GM23338 (cell line): ENCODE results near the gene C4orf51. TPM values are rescaled to one million over a fixed set of nuclear protein-coding genes. Genes with fewer than 3 reads are reported as not detected.

Experiments
- ATAC-seq: fragments of 200-7000 bp; cut with Tn5 transposase; 3 replicates; pipeline ENCODE4 v1.9.1; 2020
- DNase-seq: peaks from one replicate; pipeline ENCODE4 v3.0.0-alpha.2; 2015; ENCODE audit warnings: low spot score
- H2AFZ ChIP-seq: fragments of 200-600 bp; sonication (generic); 2 replicates; pipeline ENCODE4 v1.8.0; 2016; ENCODE audit warnings: antibody characterized with exemption, mild to moderate bottlenecking, moderate library complexity
- H3F3A ChIP-seq: fragments of 200-600 bp; sonication (generic); replicated peaks from 2 replicates; pipeline ENCODE4 v1.8.0; 2017; ENCODE audit warnings: antibody characterized with exemption, mixed run types, low read depth
- H3K27ac ChIP-seq: fragments of 200-600 bp; sonication (generic); 2 replicates; pipeline ENCODE4 v1.6.1; 2016; ENCODE audit warnings: low read depth
- H3K27me3 ChIP-seq: fragments of 200-600 bp; sonication (generic); 2 replicates; pipeline ENCODE4 v1.8.0; 2016; ENCODE audit warnings: mild to moderate bottlenecking, mixed run types, moderate library complexity; ENCODE audit not compliant: insufficient read depth
- H3K36me3 ChIP-seq: fragments of 200-600 bp; sonication (generic); 2 replicates; pipeline ENCODE4 v1.8.0; 2016; ENCODE audit warnings: mild to moderate bottlenecking; ENCODE audit not compliant: insufficient read depth
- H3K4me1 ChIP-seq: fragments of 200-600 bp; sonication (generic); 2 replicates; pipeline ENCODE4 v1.8.0; 2016; ENCODE audit warnings: mild to moderate bottlenecking, moderate library complexity; ENCODE audit not compliant: insufficient read depth
- H3K4me2 ChIP-seq: fragments of 200-600 bp; sonication (generic); 2 replicates; pipeline ENCODE4 v1.7.1; 2017; ENCODE audit warnings: mixed run types
- H3K4me3 ChIP-seq: fragments of 200-600 bp; sonication (generic); 2 replicates; pipeline ENCODE4 v1.6.1; 2016; ENCODE audit warnings: mixed run types
- H3K79me2 ChIP-seq: fragments of 200-600 bp; sonication (generic); replicated peaks from 2 replicates; pipeline ENCODE4 v1.8.0; 2017; ENCODE audit warnings: mild to moderate bottlenecking; ENCODE audit not compliant: insufficient read depth
- H3K9me2 ChIP-seq: fragments of 200-600 bp; sonication (generic); 2 replicates; pipeline ENCODE4 v1.8.0; 2017; ENCODE audit not compliant: insufficient read depth
- H4K20me1 ChIP-seq: fragments of 200-600 bp; sonication (generic); replicated peaks from 2 replicates; pipeline ENCODE4 v1.8.0; 2017; ENCODE audit warnings: mild to moderate bottlenecking; ENCODE audit not compliant: insufficient read depth
- H3K27ac Mint-ChIP-seq: 2 replicates; pipeline ENCODE4 v1.8.0; 2020; ENCODE audit warnings: inconsistent platforms, mild to moderate bottlenecking, moderate library complexity, mixed read lengths
- H3K27me3 Mint-ChIP-seq: 3 replicates; pipeline ENCODE4 v1.8.0; 2022; ENCODE audit warnings: low read depth, mild to moderate bottlenecking, moderate library complexity, mixed read lengths, inconsistent platforms; ENCODE audit not compliant: insufficient read depth, poor library complexity
- H3K36me3 Mint-ChIP-seq: 3 replicates; pipeline ENCODE4 v1.8.0; 2021; ENCODE audit warnings: low read depth, mild to moderate bottlenecking, inconsistent platforms, moderate library complexity, mixed read lengths
- H3K4me1 Mint-ChIP-seq: 3 replicates; pipeline ENCODE4 v1.8.0; 2020; ENCODE audit warnings: mild to moderate bottlenecking, inconsistent platforms, mixed read lengths
- H3K4me3 Mint-ChIP-seq: 3 replicates; pipeline ENCODE4 v1.8.0; 2021; ENCODE audit warnings: moderate library complexity, mild to moderate bottlenecking, inconsistent platforms, mixed read lengths
- H3K9me3 Mint-ChIP-seq: 3 replicates; pipeline ENCODE4 v1.8.0; 2020; ENCODE audit warnings: moderate library complexity, mild to moderate bottlenecking, inconsistent platforms, mixed read lengths
- CREB1 ChIP-seq: fragments of 250-450 bp; sonication (Bioruptor Pico); IDR thresholded peaks from 2 replicates; pipeline ENCODE4 v1.5.0; 2020; ENCODE audit warnings: low read depth, mild to moderate bottlenecking, moderate library complexity
- ETS1 ChIP-seq: IDR thresholded peaks from 2 replicates; pipeline ENCODE4 v1.6.1; 2016; ENCODE audit warnings: antibody characterized with exemption
- EZH2phosphoT487 ChIP-seq: fragments of 200-600 bp; sonication (generic); IDR thresholded peaks from one replicate; pipeline ENCODE4 v1.8.1; 2018; ENCODE audit warnings: antibody characterized with exemption; ENCODE audit not compliant: unreplicated experiment
- JUNB ChIP-seq: IDR thresholded peaks from one replicate; pipeline ENCODE4 v1.6.1; 2016; ENCODE audit warnings: antibody characterized with exemption; ENCODE audit not compliant: unreplicated experiment
- REST ChIP-seq: IDR thresholded peaks from one replicate; pipeline ENCODE4 v1.6.1; 2018; ENCODE audit warnings: antibody characterized with exemption; ENCODE audit not compliant: unreplicated experiment
- ZNF114 ChIP-seq: fragments of 250-450 bp; sonication (Bioruptor Pico); IDR thresholded peaks from 2 replicates; pipeline ENCODE4 v1.5.0; 2020; ENCODE audit warnings: mild to moderate bottlenecking, moderate library complexity
- polyA plus RNA-seq: library from polyadenylated mRNA; unstranded; fragments of >200 nt; fragmentation: Nextera tagmentation; extraction: Ambion mirVana; gene quantifications from 2 replicates; pipeline ENCODE4 v1.2.1, GENCODE V29; 2016
- total RNA-seq: library from RNA; depleted of rRNA; stranded (reverse); fragments of >200 nt; shearing (Covaris generic); gene quantifications from 2 replicates; pipeline ENCODE4 v1.2.3, GENCODE V29; 2014
- TF ChIP-seq, protein P1 (sequence below), 2 experiments: fragments of 200-600 bp in 1 of 2; sonication (generic) in 1 of 2; conservative IDR thresholded peaks; 2 replicates each; pipeline versions ENCODE4 v1.5.1 to v1.6.1; 2016 to 2017; ENCODE audit warnings: antibody characterized with exemption in 2 of 2, low read depth in 2 of 2, mild to moderate bottlenecking in 2 of 2, moderate library complexity in 1 of 2

The C4orf51 gene
- total and polyA plus RNA-seq, 2 experiments from 2014 or later = not detected

- TF ChIP-seq ETS1 (no peak), EZH2phosphoT487 (no peak), REST (no peak)
Measured at GRCh38 chr4:145643295-145643694, 36.7 kb upstream of the C4orf51 start (continued).

DNA sequence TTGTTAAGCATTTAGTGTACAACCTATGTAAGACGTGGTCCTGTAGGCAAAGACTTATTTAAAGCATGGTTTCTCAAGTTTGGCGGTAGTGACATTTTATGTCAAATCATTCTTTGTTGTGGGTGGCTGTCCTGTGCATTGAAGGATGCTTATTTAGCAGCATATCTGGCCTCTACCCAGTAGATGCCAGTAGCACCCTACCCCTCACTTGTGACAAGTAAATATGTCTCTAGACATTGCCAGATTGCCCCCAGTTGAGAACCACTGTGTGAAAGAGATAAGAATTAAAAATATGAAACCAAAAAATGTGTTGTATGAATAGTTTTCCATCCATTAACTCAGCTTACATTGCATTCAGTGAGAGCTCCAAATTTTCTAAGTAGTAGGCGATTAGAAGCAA, 35.2 kb upstream of the C4orf51 start:
- Mint-ChIP-seq H3K36me3 (no peaks in the 10 kb centered on the region), H3K27ac (no peak overlapping the region), H3K4me3 (no peak overlapping the region), H3K27me3 (peaks cover 2% of the 10 kb centered on the region), H3K9me3 (no peaks in the 10 kb centered on the region), H3K4me1 (peaks cover 9% of the 10 kb centered on the region; the same call in 2 of the 3 replicates)
- DNase-seq = no peak
- H3K79me2 ChIP-seq = no peaks in the 10 kb centered on the region
- no peak for TF ChIP-seq ETS1
- TF ChIP-seq ZNF114 (CRISPR knock-in tag) = no peak
- TF ChIP-seq JUNB = no peak
- TF ChIP-seq CREB1 (CRISPR knock-in tag) = no peak
- TF ChIP-seq EZH2phosphoT487 = no peak
- TF ChIP-seq, protein P1, sequence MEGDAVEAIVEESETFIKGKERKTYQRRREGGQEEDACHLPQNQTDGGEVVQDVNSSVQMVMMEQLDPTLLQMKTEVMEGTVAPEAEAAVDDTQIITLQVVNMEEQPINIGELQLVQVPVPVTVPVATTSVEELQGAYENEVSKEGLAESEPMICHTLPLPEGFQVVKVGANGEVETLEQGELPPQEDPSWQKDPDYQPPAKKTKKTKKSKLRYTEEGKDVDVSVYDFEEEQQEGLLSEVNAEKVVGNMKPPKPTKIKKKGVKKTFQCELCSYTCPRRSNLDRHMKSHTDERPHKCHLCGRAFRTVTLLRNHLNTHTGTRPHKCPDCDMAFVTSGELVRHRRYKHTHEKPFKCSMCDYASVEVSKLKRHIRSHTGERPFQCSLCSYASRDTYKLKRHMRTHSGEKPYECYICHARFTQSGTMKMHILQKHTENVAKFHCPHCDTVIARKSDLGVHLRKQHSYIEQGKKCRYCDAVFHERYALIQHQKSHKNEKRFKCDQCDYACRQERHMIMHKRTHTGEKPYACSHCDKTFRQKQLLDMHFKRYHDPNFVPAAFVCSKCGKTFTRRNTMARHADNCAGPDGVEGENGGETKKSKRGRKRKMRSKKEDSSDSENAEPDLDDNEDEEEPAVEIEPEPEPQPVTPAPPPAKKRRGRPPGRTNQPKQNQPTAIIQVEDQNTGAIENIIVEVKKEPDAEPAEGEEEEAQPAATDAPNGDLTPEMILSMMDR (conservative IDR thresholded peaks at IDR 0.05; ENCODE audit: low read depth in 2 of 2) = peak in 1 of 2 experiments; percentile 40; a peak in 2 of 4 replicates
- TF ChIP-seq REST = no peak
- H3K4me1 ChIP-seq = 0 out of 2 replicates have a peak, but pooled peaks cover 5% of the 10 kb centered on the region
- no peak overlapping the region for H3K4me2 ChIP-seq
- no peak overlapping the region for H3K27ac ChIP-seq
- ATAC-seq = no peak
- H3K9me2 ChIP-seq = no peaks in the 10 kb centered on the region
- H3K36me3 ChIP-seq = no peaks in the 10 kb centered on the region
- no peak overlapping the region for H2AFZ ChIP-seq
- no peaks in the 10 kb centered on the region for H4K20me1 ChIP-seq
- H3K4me3 ChIP-seq = no peak overlapping the region
- no peaks in the 10 kb centered on the region for H3F3A ChIP-seq
- H3K27me3 ChIP-seq = no peaks in the 10 kb centered on the region
